ENCODE measurements around the gene NXPH1.
A peak's percentile ranks its signal among the peaks of the same experiment; 100 is the strongest.
"Not testable (repeated sequence)": the region's sequence is repeated elsewhere in the genome, so short reads cannot be mapped to it uniquely, and the experiment has no call there.

The NXPH1 gene

DNA sequence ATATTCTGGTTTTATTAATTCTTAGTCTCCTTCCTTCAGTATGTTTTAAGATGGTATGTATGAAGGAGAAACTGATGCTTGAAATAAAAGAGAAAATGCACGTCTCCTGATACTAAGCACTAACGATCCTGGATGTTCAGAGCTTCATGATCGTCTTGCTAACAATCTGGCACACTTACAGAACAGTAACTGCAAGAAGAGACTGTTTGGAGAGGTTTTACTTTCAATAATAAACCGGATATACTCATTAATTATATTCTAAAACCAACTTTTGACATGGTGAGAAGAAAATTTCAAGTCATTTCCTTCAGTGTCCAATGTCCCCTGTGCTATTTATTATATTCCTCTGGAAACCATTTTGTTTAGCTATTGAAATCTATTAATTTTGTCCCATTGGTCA, 251.0 kb downstream of the NXPH1 start:
- DNase-seq (ENCODE audit: low spot score) (no peak), FAIRE-seq (no peak)

DNA sequence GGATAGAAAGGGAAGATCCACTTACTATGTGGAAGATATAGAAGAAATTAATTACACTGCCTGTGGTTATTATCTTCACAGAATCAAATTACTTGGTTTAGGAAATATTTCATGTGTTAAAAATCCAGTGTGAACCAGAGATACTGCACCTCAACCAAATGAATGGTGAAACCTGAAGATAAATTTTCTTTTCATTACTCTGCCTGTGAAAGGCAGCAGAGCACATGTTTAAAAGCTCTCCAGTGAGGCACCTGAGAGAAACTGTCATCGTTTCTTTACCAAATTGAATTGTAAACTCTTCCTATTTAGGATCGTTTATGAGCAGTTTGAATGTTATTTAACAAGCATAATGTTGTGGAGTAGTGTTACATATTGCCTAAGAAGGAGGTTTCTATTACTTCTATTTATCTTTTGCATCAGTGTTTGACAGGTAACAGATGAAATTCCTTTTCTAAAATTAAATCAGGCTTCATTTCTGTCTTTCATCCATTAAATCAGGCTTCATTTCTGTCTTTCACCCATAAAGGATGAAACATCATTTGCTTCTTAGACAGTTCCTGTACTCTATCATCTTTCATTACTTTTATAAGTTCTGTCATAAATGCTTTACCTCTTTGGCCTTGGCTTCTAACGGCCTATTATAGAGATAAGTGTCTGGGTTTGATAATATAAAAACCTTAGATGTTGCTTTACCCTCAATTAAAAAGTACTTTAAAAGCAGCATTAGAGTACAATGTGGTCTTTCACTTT, 266.6 kb downstream of the NXPH1 start:
- FAIRE-seq (no peak), DNase-seq (ENCODE audit: low spot score) (no peak)

DNA sequence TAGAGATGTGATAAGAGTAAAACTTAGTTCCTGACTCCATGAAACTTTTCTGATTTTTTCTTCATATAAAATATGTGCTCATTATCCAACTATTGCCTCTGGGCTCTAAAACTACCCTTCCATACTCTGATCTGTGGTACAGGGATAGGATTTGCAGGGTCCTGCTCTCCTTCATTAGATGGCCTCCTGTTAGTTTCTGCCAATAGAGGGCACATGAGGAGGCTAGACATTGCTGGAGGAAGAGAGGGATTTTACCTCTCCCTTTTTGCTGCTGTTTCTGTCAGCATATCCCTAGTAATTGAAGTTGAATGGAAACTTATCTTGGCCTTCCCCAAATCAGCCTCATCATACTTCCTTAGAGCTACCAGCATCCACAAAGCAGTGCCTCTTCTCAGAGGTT, 269.4 kb downstream of the NXPH1 start:
- FAIRE-seq = no peak

DNA sequence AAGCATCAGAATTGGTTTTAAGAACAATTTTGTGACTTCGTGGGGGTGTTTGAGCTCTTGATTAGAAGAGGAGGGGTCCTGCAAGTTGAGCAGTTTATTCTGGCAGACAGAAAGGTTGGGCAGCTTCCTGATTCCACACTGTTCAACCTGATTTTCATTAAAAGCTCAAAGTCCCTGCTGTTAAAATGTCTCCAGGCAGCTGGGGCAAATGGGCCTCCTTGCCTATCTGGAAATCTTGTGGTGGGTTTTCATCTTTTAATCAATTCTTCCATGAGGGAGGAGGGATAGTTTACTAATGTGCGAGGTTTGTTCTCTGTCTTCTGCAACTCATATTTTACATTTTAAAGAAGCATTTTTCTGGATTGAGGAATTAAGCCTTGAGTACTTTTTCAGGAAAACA, 276.7 kb downstream of the NXPH1 start:
- no peak for FAIRE-seq

More for the DNA sequence above, 269.4 kb downstream of the NXPH1 start:
- DNase-seq (ENCODE audit: low spot score) = no peak

DNA sequence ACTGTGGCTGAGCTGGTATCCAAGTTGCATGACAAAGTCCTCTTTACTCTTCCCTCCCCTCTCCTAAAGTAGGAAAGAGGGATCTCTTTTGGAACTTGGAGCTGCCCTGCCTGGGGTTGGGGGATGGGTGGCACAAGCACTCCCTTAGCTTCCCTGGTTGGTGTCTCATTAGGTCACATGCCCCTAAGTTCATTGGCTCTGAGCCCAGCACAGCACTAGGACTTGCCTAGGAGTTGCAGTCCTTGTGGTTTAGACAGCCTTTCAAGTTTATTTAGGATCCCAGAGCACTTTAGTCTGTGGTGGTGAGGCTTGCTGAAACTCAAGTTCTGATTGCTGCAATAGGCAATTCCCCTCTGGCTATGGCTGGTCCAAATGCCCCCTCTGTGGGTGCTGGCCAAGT, 281.4 kb downstream of the NXPH1 start:
- FAIRE-seq = no peak
- DNase-seq (ENCODE audit: low spot score) = no peak

More for the DNA sequence above, 276.7 kb downstream of the NXPH1 start:
- DNase-seq (ENCODE audit: low spot score) = no peak

DNA sequence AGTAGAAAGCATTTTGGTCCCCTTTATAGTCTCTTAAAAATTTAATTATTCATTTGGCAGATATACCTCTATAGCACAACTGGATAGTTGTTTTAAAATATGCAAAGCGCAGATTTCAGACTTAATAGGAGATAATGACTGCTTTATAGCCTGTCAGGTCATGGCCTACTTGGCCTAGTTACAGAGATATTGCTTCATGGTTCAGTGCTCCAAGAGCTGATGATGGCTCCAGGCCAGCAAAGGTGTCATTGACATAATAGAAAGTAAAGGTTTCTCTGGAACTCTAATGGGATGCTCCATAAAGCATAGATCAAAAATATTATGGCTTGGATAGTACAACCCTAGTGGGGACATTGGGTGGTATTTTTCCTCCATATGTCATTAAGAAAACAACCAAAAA, 285.7 kb downstream of the NXPH1 start:
- DNase-seq (ENCODE audit: low spot score) (no peak), FAIRE-seq (no peak)

DNA sequence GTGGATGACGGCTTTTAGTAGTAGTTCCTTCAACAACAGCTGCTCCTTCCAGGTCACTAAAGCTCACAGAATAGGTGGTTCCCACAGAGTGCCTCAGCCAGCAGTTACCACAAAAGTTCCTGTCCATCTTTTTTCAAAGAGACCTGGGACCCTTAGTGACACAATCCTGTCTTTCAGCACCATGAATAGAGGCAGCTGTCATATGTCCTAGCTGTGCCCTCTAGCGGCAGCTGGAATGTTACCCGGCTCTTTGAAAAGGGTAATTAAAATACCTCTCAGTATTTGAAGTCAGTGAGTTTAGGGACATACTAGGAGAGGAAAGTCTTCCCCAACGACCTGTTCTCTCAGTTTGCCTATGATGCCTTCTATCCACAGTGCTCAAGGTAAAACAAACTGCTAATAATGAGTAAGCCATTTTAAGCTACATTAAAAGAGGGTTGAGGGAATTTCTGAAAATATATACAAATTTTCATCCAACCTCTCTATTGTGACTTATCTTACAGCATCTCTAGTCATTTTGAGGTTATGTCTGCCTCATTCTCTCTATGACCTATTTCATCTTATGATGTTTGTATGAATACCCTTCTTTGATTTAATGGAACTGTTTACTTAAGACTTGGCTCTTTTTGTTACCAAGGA, 290.8 kb downstream of the NXPH1 start:
- FAIRE-seq = no peak

DNA sequence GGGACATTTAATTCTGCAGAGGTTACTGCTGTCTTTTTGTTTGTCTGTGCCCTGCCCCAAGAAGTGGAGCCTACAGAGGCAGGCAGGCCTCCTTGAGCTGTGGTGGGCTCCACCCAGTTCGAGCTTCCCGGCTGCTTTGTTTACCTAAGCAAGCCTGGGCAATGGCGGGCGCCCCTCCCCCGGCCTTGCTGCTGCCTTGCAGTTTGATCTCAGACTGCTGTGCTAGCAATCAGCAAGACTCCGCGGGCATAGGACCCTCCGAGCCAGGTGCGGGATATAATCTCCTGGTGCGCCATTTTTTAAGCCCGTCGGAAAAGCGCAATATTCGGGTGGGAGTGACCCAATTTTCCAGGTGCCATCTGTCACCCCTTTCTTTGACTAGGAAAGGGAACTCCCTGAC, 298.3 kb downstream of the NXPH1 start:
- DNase-seq (ENCODE audit: low spot score); FAIRE-seq: not testable (repeated sequence)

More for the DNA sequence above, 290.8 kb downstream of the NXPH1 start:
- peak; percentile 58 for DNase-seq (ENCODE audit: low spot score)

DNA sequence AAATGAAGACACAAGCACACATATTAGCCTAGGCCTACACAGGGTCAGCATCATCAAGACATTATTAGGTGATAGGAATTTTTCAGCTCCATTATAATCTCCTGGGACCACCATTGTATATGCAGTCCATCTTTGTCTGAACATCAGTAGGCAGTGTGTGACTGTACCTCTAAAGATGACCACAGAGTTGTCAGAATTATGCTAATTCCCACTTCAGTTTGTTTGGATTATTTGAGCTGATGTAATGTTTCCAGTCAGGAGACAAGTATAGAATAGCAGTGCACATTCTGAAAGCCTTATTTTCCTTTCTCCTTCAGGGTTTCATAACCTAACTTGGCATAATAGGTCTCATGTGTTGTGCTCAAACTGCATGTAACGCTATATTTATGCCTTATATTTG, 306.4 kb downstream of the NXPH1 start:
- DNase-seq (ENCODE audit: low spot score) (no peak), FAIRE-seq (no peak)

DNA sequence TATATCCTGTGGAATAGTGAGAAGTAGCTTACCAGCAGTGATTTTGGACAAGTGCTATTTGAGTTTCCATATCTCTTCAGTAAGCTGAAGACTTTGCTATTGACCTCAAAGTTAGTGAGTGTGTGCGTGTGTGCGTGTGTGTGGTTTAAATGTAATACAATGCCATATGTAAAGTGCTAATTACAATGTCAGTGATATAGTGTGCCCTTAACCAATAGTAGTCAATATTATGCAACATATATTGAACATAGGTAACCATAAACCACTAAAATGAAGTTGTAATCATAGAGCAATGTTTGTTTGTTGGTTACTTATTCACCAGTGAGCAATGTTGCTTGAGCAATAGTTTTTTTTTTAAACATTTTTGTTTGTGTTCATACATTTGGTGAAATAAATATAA, 309.4 kb downstream of the NXPH1 start:
- FAIRE-seq (no peak), DNase-seq (ENCODE audit: low spot score) (no peak)

DNA sequence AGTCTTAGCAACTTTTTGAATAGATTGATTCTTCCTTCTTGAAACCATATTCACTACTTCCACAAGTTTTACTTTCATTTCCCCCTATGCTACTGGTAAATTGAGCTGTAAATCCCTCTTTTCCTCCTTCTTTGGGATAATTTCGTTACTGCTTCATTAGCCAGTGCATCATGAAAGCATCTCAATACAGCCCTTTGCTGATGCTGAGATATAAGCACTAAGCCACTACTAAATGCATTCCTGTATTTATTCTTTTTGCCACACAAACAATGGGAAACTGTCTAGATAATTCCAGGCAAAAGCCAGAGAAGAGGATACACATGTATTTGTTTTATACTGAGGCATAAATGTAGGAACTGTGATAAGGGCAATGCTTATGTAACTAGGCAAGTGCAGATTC, 313.9 kb downstream of the NXPH1 start:
- FAIRE-seq = no peak
- DNase-seq (ENCODE audit: low spot score) = no peak

DNA sequence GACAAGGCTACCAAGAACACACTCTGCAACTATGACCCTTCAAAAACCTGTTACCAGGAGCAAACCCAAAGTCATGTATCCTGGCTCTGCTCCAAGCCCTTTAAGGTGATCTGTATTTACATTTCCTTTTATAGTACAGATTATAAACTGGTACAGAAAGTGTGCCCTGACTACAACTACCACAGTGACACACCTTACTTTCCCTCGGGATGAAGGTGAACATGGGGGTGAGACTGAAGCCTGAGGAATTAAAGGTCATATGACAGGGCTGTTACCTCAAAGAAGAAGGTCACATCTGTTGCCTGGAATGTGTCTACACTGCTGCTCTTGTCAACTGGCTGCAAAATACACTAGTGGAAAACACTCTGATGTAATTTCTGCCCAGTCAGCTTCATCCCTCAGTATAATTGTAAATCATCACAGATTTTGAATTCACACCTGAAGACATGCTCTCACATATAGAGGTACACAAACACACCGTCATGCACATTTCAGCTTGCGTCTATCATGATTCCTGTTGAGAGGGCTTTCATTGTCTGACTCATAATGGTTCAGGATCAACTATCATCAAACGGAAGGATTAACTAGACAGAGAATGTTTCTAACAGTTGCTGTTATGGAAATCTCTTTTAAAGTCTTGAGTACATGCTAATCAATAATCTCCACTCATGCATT, 318.3 kb downstream of the NXPH1 start:
- no peak for DNase-seq (ENCODE audit: low spot score)
- no peak for FAIRE-seq

DNA sequence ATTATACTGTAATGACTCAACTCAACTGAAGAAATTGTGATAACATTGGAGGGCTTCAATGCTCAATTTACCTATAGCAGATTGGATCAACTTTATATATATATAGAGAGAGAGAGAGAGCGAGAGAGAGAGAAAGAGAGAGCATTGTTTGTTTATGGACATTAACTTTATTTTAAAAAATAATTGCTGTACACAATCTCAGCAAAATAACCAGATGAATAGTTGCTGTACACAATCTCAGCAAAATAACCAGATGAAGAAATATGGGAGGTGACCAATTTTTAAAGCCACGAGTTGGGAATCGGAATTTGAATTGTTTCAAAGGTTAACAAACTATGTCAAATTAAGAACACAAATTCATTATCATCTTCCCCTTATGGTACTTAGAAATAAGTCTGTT, 319.9 kb downstream of the NXPH1 start:
- DNase-seq (ENCODE audit: low spot score) (no peak), FAIRE-seq (no peak)

DNA sequence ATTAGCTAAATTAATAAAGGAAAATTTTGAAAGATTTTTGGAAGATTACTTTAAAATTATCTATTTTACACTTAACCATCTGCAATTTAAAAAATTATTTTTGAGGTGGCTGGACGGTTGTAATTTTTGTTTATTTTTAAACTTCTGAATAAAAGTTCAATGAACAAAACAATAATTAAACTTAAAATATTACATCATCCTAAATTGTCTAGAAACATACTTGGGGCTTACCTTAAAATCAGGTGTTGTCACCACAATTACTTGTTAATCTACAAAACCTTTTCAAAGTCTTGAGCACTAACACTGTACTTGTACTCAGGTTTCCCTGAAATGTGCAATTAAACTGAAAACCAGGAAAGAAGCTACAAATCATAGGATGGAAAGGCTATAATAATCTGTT, 328.3 kb downstream of the NXPH1 start:
- no peak for DNase-seq (ENCODE audit: low spot score)
- no peak for FAIRE-seq

DNA sequence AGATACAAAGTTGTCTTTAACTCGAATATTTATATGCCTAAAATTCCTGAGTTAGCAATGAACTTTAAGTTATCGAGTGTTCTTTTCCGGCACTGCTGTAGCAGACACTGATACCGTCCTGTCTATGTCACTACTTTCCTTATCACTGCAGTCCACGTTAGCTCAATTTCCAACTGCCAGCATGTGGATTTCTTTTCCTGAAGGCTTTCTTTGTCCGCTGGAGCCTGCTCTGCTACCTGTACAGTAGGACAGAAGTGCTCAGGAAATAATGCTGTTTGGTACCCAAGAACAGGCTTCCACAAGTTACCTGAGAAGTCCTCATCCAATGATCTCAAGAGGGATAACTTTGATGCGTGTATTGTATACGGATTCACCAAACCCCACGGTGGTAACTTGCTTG, 329.4 kb downstream of the NXPH1 start:
- FAIRE-seq = no peak
- no peak for DNase-seq (ENCODE audit: low spot score)

DNA sequence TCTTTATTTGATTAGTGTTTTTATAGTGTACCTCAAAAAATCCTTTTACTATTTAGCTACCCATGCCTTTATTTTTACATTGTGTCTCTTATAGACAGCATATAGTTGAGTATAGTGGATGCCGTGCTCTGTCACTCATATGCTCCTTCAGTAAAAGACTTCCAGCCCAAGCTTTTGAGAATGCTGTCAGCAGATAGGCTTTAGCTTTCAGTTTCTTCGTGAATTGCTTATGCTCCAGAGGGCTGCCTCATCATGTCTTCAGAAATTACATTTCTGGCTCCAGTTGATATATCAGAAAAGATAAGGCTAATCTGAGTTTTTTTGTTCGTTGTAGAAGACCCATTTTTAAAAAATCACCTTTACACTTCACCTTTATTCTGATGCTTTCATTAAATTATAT, 332.0 kb downstream of the NXPH1 start:
- no peak for DNase-seq (ENCODE audit: low spot score)
- no peak for FAIRE-seq

DNA sequence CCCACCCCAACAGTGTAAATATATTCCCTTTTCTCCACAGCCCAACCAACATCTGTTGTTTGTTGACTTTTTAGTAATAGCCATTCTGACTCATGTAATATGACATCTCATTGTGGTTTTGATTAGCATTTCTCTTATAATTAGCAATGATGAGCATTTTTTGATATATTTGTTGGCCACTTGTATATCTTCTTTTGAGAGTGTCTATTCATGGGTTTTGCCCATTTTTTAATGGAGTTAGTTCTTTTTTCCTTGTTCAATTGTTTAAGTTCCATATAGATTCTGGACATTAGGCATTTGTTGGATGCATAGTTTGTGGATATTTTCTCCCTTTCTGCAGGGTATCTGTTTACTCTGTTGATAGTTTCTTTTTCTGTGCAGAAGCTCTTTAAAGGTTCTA, 340.1 kb downstream of the NXPH1 start:
- no peak for DNase-seq (ENCODE audit: low spot score)

DNA sequence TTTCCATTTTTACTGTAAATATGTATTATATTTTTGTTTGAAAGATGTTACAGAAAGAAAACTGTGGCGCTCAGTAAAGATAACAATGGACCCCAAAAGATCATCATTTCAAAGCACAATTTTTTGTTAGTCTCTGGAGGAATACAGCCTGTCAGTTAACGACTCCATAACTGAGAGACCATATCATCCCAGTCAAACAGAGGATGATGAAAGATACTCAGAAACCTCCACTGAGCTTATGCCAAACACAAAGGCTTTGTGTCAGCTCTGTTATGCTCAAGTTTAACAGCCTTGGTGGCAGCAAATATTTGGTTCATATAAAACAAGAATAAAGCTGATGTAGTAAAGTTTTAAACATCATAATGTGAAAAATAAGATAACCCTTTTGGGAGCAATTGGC, 345.1 kb downstream of the NXPH1 start:
- DNase-seq (ENCODE audit: low spot score) (no peak), FAIRE-seq (no peak)

More for the DNA sequence above, 340.1 kb downstream of the NXPH1 start:
- no peak for FAIRE-seq

DNA sequence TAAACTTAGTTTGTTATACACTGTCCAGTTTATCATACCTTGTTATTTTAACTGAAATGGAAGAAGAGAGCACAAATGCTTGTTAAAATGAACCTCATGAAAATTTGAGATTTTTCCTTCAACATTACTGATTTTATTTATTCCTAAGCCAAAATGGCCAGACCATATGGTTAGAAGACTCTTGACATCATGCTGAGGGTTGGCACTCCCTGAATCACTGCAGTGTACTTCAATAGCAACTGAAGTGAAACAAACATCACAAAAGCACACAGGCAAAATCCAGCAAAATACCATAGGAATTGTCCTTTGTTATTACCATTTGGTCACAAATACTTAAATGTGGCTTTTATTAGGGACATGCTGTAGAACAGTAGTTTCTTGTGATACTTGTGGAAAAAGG, 347.8 kb downstream of the NXPH1 start:
- DNase-seq (ENCODE audit: low spot score) (no peak), FAIRE-seq (no peak)

DNA sequence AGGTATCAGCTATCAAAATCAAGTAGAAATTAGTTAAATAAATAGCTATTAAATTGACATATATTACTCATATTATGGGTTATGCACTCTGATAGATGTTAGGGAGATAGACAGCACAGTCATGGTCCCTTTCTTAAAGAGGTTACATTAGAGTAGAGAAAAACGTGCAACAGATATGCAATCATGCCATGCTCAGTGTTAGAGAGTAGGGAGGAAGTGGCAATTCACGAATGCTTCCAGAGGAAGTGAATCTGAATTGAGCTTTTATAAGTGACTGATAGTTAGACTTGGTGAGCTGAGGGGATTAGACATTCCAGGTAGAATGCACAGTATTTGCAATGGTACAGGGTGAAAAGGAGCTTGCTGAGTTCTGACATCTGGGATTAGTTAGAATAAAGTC, 349.8 kb downstream of the NXPH1 start:
- FAIRE-seq (no peak), DNase-seq (ENCODE audit: low spot score) (no peak)

DNA sequence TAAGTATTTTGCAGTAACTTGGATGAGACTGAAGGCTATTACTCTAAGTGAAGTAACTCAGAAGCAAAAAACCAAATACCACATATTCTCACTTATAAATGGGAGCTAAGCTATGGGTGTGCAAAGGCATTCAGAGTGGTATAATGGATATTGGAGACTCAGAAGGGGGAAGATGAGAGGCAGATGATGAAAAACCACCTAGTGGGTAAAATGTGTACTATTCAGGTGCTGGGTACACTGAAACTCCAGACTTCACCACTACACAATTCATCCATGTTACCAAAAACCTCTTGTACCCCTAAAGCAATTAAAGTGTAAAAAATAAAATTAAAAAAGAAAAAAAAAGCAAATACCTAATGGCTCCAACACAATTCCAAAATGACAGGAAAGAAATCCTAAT, 351.7 kb downstream of the NXPH1 start:
- FAIRE-seq = no peak
- DNase-seq (ENCODE audit: low spot score) = no peak

DNA sequence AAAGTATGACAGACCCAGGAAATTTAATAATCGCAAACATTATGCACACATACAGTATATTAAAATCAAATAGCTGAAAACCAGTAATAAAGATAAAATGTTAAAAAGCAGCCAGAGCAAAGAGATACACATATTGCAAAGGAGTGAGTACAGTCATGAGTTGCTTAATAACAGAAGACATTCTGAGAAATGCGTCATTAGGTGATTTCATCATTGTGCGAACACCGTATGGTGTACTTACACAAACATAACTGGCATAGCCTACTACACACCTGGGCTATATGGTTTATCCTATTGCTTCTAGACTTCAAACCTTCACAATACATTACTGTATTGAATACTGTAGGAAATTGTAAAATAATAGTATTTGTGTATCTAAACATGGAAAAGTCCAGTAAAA, 367.6 kb downstream of the NXPH1 start:
- no peak for FAIRE-seq

More for the DNA sequence above, 367.6 kb downstream of the NXPH1 start:
- DNase-seq (ENCODE audit: low spot score) = no peak

Measured in urothelium cell line (cell line).